ENCODE results near the gene SFT2D1. TPM values are rescaled to one million over a fixed set of nuclear protein-coding genes. Genes with fewer than 3 reads are reported as not detected.
"Not testable (repeated sequence)": the region's sequence is repeated elsewhere in the genome, so short reads cannot be mapped to it uniquely, and the experiment has no call there.

The SFT2D1 gene
- total RNA-seq, 4 donors from 2014 or later, result 40.0 to 63.7 (median 53.8) TPM

DNA sequence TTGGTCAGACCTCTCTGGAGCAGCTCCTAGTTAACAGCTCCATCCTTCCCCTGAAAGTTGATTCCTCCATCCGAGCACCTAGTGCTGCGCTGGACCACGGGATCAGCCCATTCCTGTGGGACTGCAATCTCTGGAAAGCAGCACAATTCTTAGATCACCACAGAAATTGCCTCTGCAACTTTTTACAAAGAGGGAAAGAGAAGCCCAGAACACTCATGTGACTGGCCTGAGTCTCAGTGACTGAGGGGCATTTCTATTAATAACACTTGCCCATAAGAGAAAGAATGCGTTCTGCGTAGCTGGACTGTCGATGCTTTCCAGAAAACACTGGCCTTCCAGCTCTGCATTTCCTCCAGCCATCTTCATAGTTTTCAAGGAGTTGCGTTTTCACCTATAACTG is 22.1 kb upstream of the SFT2D1 start:
- DNase-seq (ENCODE audit: low spot score) (no peak), ATAC-seq (ENCODE audit: low FRiP score) (no peak)
- TF ChIP-seq, protein P1, sequence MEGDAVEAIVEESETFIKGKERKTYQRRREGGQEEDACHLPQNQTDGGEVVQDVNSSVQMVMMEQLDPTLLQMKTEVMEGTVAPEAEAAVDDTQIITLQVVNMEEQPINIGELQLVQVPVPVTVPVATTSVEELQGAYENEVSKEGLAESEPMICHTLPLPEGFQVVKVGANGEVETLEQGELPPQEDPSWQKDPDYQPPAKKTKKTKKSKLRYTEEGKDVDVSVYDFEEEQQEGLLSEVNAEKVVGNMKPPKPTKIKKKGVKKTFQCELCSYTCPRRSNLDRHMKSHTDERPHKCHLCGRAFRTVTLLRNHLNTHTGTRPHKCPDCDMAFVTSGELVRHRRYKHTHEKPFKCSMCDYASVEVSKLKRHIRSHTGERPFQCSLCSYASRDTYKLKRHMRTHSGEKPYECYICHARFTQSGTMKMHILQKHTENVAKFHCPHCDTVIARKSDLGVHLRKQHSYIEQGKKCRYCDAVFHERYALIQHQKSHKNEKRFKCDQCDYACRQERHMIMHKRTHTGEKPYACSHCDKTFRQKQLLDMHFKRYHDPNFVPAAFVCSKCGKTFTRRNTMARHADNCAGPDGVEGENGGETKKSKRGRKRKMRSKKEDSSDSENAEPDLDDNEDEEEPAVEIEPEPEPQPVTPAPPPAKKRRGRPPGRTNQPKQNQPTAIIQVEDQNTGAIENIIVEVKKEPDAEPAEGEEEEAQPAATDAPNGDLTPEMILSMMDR (IDR thresholded peaks at IDR 0.05), result no peak

DNA sequence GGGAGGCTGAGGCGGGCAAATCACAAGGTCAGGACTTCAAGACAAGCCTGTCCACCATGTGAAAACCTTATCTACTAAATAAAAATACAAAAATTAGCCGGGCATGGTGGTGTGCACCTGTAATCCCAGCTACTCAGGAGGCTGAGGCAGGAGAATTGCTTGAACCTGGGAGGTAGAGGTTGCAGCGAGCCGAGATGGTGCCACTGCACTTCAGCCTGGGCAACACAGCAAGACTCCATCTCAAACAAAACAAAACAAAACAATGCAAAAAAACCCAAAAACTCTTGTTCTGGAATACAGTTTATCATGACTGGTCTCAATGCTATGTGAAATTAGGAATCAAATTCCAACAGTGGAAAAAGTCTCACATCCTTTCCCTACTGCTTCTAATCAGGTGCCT is 20.1 kb upstream of the SFT2D1 start:
- DNase-seq (ENCODE audit: low spot score); ATAC-seq (ENCODE audit: low FRiP score): not testable (repeated sequence)

DNA sequence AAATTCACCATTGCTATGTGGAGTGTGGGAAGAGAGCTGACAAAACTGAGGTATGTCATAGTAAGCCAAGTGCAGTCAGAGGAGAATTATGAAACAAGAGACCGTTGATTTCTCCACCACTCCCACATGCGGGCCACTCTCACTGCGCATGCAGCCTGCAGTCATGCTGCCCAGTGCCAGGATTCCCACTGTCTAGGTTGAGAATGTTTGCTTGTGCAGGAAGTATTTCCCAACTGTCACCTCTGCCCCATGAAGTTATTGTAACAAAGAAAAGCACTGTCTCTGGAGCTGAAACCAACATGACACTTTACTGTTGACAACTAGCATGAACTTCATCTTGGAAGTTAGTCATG is 18.7 kb upstream of the SFT2D1 start:
- ATAC-seq (ENCODE audit: low FRiP score) (peak; percentile 51), DNase-seq (ENCODE audit: low spot score) (no peak)
- TF ChIP-seq, protein P1 (IDR thresholded peaks at IDR 0.05), result no peak

DNA sequence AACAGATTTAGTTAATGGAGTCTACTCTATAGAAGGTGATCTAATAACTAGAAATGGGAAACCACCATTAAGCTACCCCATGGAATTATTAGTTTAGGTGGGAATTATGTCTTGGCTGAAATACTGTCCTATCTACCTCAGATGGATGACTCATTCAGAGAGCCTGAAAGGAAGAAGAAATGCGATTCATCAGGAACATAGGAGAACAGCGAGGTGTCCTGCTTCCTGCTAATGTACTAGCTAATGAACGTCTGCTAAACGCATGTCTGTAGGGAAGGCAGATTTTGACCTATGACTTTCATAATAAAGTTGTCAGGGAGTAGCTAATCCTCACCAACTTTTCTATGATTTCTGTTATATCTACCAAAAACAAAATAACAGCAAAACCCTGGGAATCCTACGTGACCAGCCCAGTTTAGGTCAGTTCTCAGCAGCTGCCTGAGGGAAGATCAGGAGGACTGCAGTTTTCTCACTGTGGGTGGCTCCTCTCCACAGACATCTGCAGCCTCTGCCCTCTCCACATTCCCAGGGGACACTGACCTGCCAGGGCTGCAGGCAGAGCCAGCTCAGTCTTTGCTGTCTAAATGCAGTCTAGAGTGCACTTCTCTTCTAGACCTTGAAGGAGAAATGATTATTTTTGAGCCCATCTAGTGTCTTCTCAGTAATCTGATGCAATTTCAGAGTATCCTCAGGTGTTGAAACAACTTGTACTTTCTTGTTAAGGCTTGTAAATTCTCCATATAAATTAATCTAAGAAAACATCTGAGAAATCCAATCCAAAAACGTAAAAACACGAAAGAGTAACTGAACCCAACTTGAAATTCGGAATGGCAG is 18.1 kb upstream of the SFT2D1 start:
- TF ChIP-seq, protein P1 (IDR thresholded peaks at IDR 0.05), result no peak
- DNase-seq (ENCODE audit: low spot score) (no peak), ATAC-seq (ENCODE audit: low FRiP score) (no peak)

DNA sequence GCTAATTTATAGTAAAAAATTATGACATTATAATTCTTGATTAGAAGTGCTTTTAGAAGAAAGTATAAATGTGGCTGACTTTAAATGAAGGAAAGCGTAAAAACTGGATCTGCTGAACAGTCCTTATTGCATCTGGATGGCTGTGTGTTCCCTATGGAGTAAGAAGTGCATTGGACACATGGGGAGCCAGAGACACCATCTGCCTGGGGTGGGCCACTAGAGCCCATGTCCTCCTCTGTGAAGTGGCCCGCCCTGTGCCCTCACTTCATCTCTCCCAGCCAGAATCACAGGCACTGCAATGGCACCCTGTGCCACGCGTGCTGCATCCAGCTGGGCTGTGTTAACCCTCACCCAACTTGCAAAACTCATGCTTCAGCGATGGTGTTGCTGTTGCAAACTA is 13.2 kb upstream of the SFT2D1 start:
- ATAC-seq (ENCODE audit: low FRiP score) (no peak), DNase-seq (ENCODE audit: low spot score) (no peak)
- TF ChIP-seq, protein P1 (IDR thresholded peaks at IDR 0.05), result no peak

DNA sequence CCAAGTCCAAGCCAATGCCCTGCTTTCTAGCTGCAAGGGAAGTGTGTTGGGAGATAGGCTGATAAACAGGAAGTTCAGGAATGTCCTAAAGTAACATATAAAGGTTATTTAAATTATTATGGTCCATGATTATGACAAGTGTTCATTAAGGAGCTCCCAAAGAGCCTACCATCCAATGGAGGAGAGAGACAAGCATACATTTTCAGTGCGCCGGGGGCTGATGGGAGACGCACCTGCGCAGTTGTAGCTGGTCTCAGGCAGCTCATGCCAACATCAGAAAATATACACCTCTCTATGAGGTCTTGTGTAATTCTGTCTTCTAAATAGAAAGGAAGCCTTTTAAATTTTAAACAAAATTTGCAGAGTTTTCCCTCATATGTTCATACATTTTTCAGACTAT is 12.6 kb upstream of the SFT2D1 start:
- TF ChIP-seq, protein P1 (IDR thresholded peaks at IDR 0.05), result no peak
- DNase-seq (ENCODE audit: low spot score), result no peak
- no peak for ATAC-seq (ENCODE audit: low FRiP score)

DNA sequence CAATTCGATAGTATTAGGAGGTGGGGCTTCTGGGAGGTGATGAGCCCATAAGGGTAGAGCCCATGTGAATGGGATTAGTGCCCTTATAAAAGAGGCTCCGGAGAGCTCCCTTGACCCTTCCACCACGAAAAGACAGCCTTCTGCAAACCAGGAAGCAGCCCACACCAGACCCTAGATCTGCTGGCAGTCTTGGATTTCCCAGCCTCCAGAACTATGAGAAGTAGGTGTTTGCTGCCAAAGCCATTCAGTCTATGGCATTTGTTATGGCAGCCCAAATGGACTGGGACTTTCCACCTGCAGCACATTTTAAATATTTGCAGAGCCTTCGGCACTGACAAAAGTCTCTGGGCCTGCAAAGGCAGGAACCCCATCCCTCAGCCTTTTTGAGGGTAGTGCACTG is 11.8 kb upstream of the SFT2D1 start:
- no peak for DNase-seq (ENCODE audit: low spot score)
- ATAC-seq (ENCODE audit: low FRiP score), result no peak
- TF ChIP-seq, protein P1 (IDR thresholded peaks at IDR 0.05), result no peak

Measured in omental fat pad (tissue), 4 donors.